Tibial nerve (tissue), 3 donors: Measurements from ENCODE around the gene NCAPH2.

Source experiments
- POLR2A ChIP-seq, 2 donors: fragments of 450-650 bp; IDR thresholded peaks; one replicate each; pipeline ENCODE4 v1.6.1; 2017; ENCODE audit warnings: antibody characterized with exemption in 2 of 2, mild to moderate bottlenecking in 2 of 2, moderate library complexity in 2 of 2
- TF ChIP-seq, protein P1 (sequence below), 5 experiments: fragments of 200-600 bp in 3 of 5; fragments of 450-650 bp in 2 of 5; sonication (generic) in 3 of 5; IDR thresholded peaks; one replicate each; pipeline ENCODE4 v1.5.1; 2016 to 2019; ENCODE audit warnings: antibody characterized with exemption in 5 of 5, mild to moderate bottlenecking in 3 of 5, moderate library complexity in 2 of 5

DNA sequence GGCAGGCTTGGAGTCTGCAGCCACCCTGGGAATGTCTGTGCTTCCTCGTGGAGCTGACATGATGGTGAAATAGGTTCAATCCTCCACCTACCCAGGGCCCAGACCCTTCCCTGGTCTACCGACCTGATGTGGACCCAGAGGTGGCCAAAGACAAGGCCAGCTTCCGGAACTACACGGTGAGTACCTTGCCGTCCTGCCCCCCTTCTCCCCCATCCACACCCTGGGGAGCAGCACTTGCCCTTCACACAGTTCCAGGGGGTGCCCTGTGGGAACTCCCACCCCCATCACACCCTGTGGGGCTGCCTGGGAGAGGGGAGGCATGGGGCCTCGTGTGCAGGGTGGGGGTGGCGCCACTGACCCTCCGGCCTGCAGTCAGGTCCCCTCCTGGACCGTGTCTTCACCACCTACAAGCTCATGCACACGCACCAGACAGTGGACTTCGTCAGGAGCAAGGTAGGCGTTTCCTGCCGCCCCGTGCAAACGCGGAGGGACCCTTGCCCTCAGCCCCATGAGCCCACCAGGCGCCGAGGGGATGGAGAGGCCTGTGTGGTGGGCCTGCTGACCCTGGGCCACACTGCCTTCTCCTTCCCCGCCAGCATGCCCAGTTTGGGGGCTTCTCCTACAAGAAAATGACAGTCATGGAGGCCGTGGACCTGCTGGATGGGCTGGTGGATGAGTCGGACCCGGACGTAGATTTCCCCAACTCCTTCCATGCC, 20.6 kb upstream of the NCAPH2 start:
- TF ChIP-seq, protein P1, sequence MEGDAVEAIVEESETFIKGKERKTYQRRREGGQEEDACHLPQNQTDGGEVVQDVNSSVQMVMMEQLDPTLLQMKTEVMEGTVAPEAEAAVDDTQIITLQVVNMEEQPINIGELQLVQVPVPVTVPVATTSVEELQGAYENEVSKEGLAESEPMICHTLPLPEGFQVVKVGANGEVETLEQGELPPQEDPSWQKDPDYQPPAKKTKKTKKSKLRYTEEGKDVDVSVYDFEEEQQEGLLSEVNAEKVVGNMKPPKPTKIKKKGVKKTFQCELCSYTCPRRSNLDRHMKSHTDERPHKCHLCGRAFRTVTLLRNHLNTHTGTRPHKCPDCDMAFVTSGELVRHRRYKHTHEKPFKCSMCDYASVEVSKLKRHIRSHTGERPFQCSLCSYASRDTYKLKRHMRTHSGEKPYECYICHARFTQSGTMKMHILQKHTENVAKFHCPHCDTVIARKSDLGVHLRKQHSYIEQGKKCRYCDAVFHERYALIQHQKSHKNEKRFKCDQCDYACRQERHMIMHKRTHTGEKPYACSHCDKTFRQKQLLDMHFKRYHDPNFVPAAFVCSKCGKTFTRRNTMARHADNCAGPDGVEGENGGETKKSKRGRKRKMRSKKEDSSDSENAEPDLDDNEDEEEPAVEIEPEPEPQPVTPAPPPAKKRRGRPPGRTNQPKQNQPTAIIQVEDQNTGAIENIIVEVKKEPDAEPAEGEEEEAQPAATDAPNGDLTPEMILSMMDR (IDR thresholded peaks at IDR 0.05), result no peak
- TF ChIP-seq POLR2A (IDR thresholded peaks at IDR 0.05), result no peak
